Eye (tissue), 1 donor: Measurements from ENCODE around the gene MICAL2.
"Not testable (repeated sequence)": the region's sequence is repeated elsewhere in the genome, so short reads cannot be mapped to it uniquely, and the experiment has no call there.

Experiments
- DNase-seq: peaks from one replicate; pipeline ENCODE4 v3.0.0-alpha.2; 2015

Gene MICAL2

GRCh38 chr11:12137005-12137690 is 26.8 kb downstream of the MICAL2 start:
- no peak for DNase-seq

GRCh38 chr11:12137938-12138731 is 27.7 kb downstream of the MICAL2 start:
- DNase-seq: peak; percentile 26

- no peak for DNase-seq
Observed at GRCh38 chr11:12139144-12139881, 28.9 kb downstream of the MICAL2 start.

- no peak for DNase-seq
Observed at GRCh38 chr11:12140186-12140793, 29.9 kb downstream of the MICAL2 start.

GRCh38 chr11:12141283-12141682 is 30.9 kb downstream of the MICAL2 start:
- DNase-seq: no peak

GRCh38 chr11:12142176-12142575 is 31.8 kb downstream of the MICAL2 start:
- DNase-seq: no peak

- no peak for DNase-seq
Observed at GRCh38 chr11:12142909-12143308, 32.5 kb downstream of the MICAL2 start.

- DNase-seq: no peak
Observed at GRCh38 chr11:12143461-12144258, 33.3 kb downstream of the MICAL2 start.

GRCh38 chr11:12144330-12145174 is 34.2 kb downstream of the MICAL2 start:
- DNase-seq: no peak

- not testable (repeated sequence) for DNase-seq
Observed at GRCh38 chr11:12146678-12147077, 36.3 kb downstream of the MICAL2 start.

GRCh38 chr11:12147827-12148226 is 37.4 kb downstream of the MICAL2 start:
- no peak for DNase-seq

GRCh38 chr11:12148466-12148865 is 38.1 kb downstream of the MICAL2 start:
- no peak for DNase-seq

- no peak for DNase-seq
Observed at GRCh38 chr11:12148882-12149281, 38.5 kb downstream of the MICAL2 start.

GRCh38 chr11:12149672-12150225 is 39.4 kb downstream of the MICAL2 start:
- no peak for DNase-seq

GRCh38 chr11:12150831-12151382 is 40.5 kb downstream of the MICAL2 start:
- DNase-seq: no peak

GRCh38 chr11:12152321-12152720 is 41.9 kb downstream of the MICAL2 start:
- DNase-seq: no peak

- DNase-seq: no peak
Observed at GRCh38 chr11:12154871-12155668, 44.7 kb downstream of the MICAL2 start.

GRCh38 chr11:12155696-12156095 is 45.3 kb downstream of the MICAL2 start:
- no peak for DNase-seq

GRCh38 chr11:12156301-12157140 is 46.1 kb downstream of the MICAL2 start:
- no peak for DNase-seq
